Natural killer cell (primary cell): Measurements from ENCODE around the gene TOB2. TPM values are rescaled to one million over a fixed set of nuclear protein-coding genes. Genes with fewer than 3 reads are reported as not detected.

Experiments used
- ATAC-seq, 3 donors: fragments of 150-1000 bp in 2 of 3; fragments of 200-7000 bp in 1 of 3; cut with Tn5 transposase; 1 replicate in 1 of 3; 2 replicates in 2 of 3; pipeline ENCODE4 v1.10.0; 2021; ENCODE audit warnings: mild to moderate bottlenecking in 2 of 3, moderate library complexity in 2 of 3
- DNase-seq, 2 donors: peaks; one replicate each; pipeline versions ENCODE4 v3.0.0 to v3.0.0-alpha.2; 2013 to 2021; ENCODE audit warnings: mixed read lengths in 1 of 2
- H3K27ac ChIP-seq: one replicate; pipeline ENCODE4 v1.5.1; 2013; ENCODE audit warnings: mild to moderate bottlenecking, low read length
- H3K27me3 ChIP-seq: one replicate; pipeline ENCODE4 v1.6.1; 2013; ENCODE audit warnings: low read length; ENCODE audit not compliant: control insufficient read depth, insufficient read depth
- H3K36me3 ChIP-seq: one replicate; pipeline ENCODE4 v1.6.1; 2013; ENCODE audit warnings: low read length; ENCODE audit not compliant: control insufficient read depth, insufficient read depth
- H3K4me1 ChIP-seq: one replicate; pipeline ENCODE4 v1.6.1; 2013; ENCODE audit warnings: low read length; ENCODE audit not compliant: control insufficient read depth, insufficient read depth
- H3K4me3 ChIP-seq: one replicate; pipeline ENCODE4 v1.5.1; 2013; ENCODE audit warnings: low read length
- H3K9me3 ChIP-seq: one replicate; pipeline ENCODE4 v1.6.1; 2013; ENCODE audit warnings: low read length; ENCODE audit not compliant: control insufficient read depth, insufficient read depth
- H3K27ac Mint-ChIP-seq, 2 donors: one replicate each; pipeline ENCODE4 v1.8.0; 2022; ENCODE audit warnings: mild to moderate bottlenecking in 2 of 2, mixed read lengths in 2 of 2, moderate library complexity in 1 of 2
- H3K27me3 Mint-ChIP-seq, 2 donors: one replicate each; pipeline ENCODE4 v1.8.0; 2022; ENCODE audit warnings: low read depth in 2 of 2, mixed read lengths in 2 of 2
- H3K36me3 Mint-ChIP-seq: one replicate; pipeline ENCODE4 v1.8.0; 2022; ENCODE audit warnings: mixed read lengths
- H3K4me1 Mint-ChIP-seq, 2 donors: one replicate each; pipeline ENCODE4 v1.8.0; 2022; ENCODE audit warnings: mixed read lengths in 2 of 2
- H3K4me3 Mint-ChIP-seq: one replicate; pipeline ENCODE4 v1.8.0; 2022; ENCODE audit warnings: mild to moderate bottlenecking, moderate library complexity, mixed read lengths
- H3K9me3 Mint-ChIP-seq, 2 donors: one replicate each; pipeline ENCODE4 v1.8.0; 2022; ENCODE audit warnings: mixed read lengths in 2 of 2
- WGBS: methylation state at CpG from one replicate; pipeline ENCODE4 v1.1.7; 2013; ENCODE audit warnings: missing lambda C conversion rate; ENCODE audit not compliant: insufficient coverage; 5-methylcytosine and 5-hydroxymethylcytosine counted together
- intact Hi-C: fragments of 100-400 bp; cut with micrococcal nuclease; formaldehyde crosslinking; loops from one replicate; pipeline ENCODE4 v1.14.2; 2022
- total RNA-seq, 4 donors: library from RNA; stranded (reverse); fragments of 120-200 nt in 1 of 4; gene quantifications; one replicate each; pipeline versions ENCODE4 v1.2.3 to v1.2.4, GENCODE V29; 2013 to 2022
- TF ChIP-seq, protein P1 (sequence below): fragments of 200-600 bp; IDR thresholded peaks from one replicate; pipeline ENCODE4 v1.8.0; 2022; ENCODE audit warnings: antibody characterized with exemption

TOB2 gene
- total RNA-seq, 3 donors from 2014 or later (not counting 1 experiment from before 2014, with no cell fraction given) = 26.4 to 42.2 (median 32.6) TPM

DNA sequence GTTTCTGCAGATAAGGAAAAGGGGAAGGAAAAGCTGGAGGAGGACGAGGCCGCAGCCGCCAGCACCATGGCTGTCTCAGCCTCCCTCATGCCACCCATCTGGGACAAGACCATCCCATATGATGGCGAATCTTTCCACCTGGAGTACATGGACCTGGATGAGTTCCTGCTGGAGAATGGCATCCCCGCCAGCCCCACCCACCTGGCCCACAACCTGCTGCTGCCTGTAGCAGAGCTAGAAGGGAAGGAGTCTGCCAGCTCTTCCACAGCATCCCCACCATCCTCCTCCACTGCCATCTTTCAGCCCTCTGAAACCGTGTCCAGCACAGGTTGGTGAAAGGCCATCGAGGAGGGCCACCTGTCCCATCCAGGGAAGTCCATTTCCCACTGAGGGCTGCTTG lies 59.3 kb downstream of the TOB2 start:
- Histone ChIP-seq H3K36me3 (peaks cover 10% of the 10 kb centered on the region), H3K4me1 (peaks cover 9% of the 10 kb centered on the region), H3K9me3 (no peaks in the 10 kb centered on the region), H3K4me3 (no peak overlapping the region), H3K27me3 (no peaks in the 10 kb centered on the region), H3K27ac (no peak overlapping the region)
- TF ChIP-seq, protein P1, sequence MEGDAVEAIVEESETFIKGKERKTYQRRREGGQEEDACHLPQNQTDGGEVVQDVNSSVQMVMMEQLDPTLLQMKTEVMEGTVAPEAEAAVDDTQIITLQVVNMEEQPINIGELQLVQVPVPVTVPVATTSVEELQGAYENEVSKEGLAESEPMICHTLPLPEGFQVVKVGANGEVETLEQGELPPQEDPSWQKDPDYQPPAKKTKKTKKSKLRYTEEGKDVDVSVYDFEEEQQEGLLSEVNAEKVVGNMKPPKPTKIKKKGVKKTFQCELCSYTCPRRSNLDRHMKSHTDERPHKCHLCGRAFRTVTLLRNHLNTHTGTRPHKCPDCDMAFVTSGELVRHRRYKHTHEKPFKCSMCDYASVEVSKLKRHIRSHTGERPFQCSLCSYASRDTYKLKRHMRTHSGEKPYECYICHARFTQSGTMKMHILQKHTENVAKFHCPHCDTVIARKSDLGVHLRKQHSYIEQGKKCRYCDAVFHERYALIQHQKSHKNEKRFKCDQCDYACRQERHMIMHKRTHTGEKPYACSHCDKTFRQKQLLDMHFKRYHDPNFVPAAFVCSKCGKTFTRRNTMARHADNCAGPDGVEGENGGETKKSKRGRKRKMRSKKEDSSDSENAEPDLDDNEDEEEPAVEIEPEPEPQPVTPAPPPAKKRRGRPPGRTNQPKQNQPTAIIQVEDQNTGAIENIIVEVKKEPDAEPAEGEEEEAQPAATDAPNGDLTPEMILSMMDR = no peak
- Mint-ChIP-seq H3K9me3 (no peaks in the 10 kb centered on the region), H3K27me3 (no peaks in the 10 kb centered on the region), H3K36me3 (no peaks in the 10 kb centered on the region), H3K27ac (no peak overlapping the region), H3K4me3 (no peak overlapping the region), H3K4me1 (peaks cover 0 to 5% of the 10 kb centered on the region in 2 donors)
- 78% methylated on average over 7 of the region's 7 CpGs for WGBS
- DNase-seq (no peak), ATAC-seq (no peak)
- intact Hi-C loops = no loop called here

DNA sequence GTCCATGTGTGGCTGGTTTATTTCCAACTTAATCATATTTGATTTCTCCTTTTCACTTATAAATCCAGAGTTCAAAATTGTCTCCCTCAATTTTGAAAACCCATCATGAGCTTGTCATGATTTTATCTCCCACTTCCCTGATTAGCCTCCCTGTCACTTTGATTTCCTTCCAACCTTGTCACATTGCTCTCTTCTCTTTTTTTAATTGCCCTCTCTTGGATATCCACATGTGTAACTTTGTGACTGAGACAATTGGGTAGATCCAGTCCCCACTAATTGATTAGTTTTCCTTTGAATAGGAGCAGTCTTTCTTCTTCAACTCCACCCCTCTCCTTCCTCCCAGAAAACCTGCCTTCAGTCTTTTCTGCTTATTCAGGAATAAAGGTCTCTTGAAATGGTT lies 62.5 kb downstream of the TOB2 start:
- intact Hi-C loops = no loop called here

More for the DNA sequence above, 62.5 kb downstream of the TOB2 start:
- Mint-ChIP-seq H3K27me3 (no peaks in the 10 kb centered on the region), H3K27ac (no peak overlapping the region), H3K4me3 (peak overlapping the region; percentile 83), H3K4me1 (peaks cover 0 to 13% of the 10 kb centered on the region in 2 donors), H3K36me3 (no peaks in the 10 kb centered on the region), H3K9me3 (no peaks in the 10 kb centered on the region)
- Histone ChIP-seq H3K9me3 (no peaks in the 10 kb centered on the region), H3K27ac (no peak overlapping the region), H3K27me3 (no peaks in the 10 kb centered on the region), H3K4me3 (no peak overlapping the region), H3K36me3 (peaks cover 10% of the 10 kb centered on the region), H3K4me1 (peaks cover 20% of the 10 kb centered on the region)
- no peak for DNase-seq
- no peak for ATAC-seq
- TF ChIP-seq, protein P1 = no peak

Other genes with a start within 250 kb of the TOB2 start
- gene L3MBTL2, start 241.5 kb downstream of the TOB2 start, total RNA-seq = 10 to 100 TPM; 25.2 to 32.1 (median 31.7) TPM
- gene CHADL, start 205.9 kb downstream of the TOB2 start, total RNA-seq = 1 to 10 TPM in 1 of 3 donors, under 1 TPM in 2; 0.35 to 1.2 (median 0.36) TPM
- gene RANGAP1, start 160.6 kb downstream of the TOB2 start, total RNA-seq = 10 to 100 TPM; 44.0 to 54.2 (median 54.0) TPM
- gene ZC3H7B, start 145.3 kb downstream of the TOB2 start, total RNA-seq = 10 to 100 TPM; 33.9 to 40.3 (median 38.3) TPM
- 1 to 10 TPM; 2.7 to 5.5 (median 3.0) TPM for gene TEF, start 64.9 kb downstream of the TOB2 start, total RNA-seq
- gene PHF5A, start 21.9 kb upstream of the TOB2 start, total RNA-seq = 10 to 100 TPM; 31.8 to 41.8 (median 37.6) TPM
- 10 to 100 TPM; 77.9 to 99.8 (median 89.5) TPM for gene ACO2, start 22.3 kb upstream of the TOB2 start, total RNA-seq
- 10 to 100 TPM; 13.1 to 18.8 (median 16.2) TPM for gene POLR3H, start 97.7 kb upstream of the TOB2 start, total RNA-seq
- gene CSDC2, start 114.2 kb upstream of the TOB2 start, total RNA-seq = not detected
- gene PMM1, start 143.0 kb upstream of the TOB2 start, total RNA-seq = 10 to 100 TPM; 13.1 to 20.4 (median 16.4) TPM
- 10 to 100 TPM; 15.0 to 22.2 (median 20.6) TPM for gene DESI1, start 174.2 kb upstream of the TOB2 start, total RNA-seq
- 100 to 1,000 TPM; 134 to 142 (median 140) TPM for gene XRCC6, start 174.5 kb upstream of the TOB2 start, total RNA-seq
- gene SNU13, start 242.1 kb upstream of the TOB2 start, total RNA-seq = 100 to 1,000 TPM in 2 of 3 donors, 10 to 100 TPM in 1; 100.0 to 106 (median 101) TPM